ENCODE measurements around the gene SORCS2. TPM values are rescaled to one million over a fixed set of nuclear protein-coding genes. Genes with fewer than 3 reads are reported as not detected.

Gene SORCS2
- 0.16 and 0.18 TPM in 2 replicates for total RNA-seq

DNA sequence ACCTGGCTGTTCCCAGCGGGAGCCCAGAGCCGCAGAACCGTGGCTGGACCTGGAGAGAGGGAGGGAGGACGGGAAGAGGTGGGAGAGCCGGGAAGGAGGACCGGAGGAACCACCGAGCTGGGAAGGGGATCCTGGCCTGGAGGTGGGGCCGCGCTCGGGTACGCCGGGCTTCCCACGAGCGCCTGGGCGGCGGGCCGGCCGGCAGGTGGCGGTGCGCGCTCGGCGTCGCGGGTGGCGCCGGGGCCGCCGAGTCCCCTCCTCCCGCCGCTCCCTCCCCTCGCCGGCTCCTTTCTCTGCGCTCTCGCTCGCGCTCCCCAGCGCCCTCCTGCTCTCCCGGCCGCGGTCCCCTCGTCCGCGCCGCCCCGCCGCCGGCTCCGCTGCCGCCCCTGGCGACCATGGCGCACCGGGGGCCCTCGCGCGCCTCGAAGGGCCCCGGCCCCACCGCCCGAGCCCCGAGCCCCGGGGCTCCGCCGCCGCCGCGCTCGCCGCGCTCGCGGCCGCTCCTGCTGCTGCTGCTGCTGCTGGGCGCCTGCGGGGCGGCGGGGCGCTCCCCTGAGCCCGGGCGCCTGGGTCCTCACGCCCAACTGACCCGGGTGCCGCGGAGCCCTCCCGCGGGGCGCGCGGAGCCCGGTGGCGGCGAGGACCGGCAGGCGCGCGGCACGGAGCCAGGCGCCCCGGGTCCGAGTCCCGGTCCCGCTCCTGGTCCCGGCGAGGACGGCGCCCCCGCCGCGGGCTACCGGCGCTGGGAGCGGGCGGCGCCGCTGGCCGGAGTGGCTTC lies at the start of gene SORCS2:
TSS of gene SORCS2 (plus strand) at position 287 of the 778 bp plus-strand sequence.

GRCh38 chr4:7434766-7435150 lies 242.4 kb downstream of the SORCS2 start, which contains the start of gene PSAPL1:
PSAPL1 (minus strand) TSS chr4:7434930; CDS start chr4:7434879, 51 bp downstream.

Other genes starting within 250 kb of the SORCS2 start
- 9.9 and 11.0 TPM in 2 replicates for gene TADA2B, start 149.2 kb upstream of the SORCS2 start, total RNA-seq
- 44.6 and 45.1 TPM in 2 replicates for gene GRPEL1, start 124.5 kb upstream of the SORCS2 start, total RNA-seq
- under 0.01 and 0.65 TPM in 2 replicates for gene PSAPL1, start 242.4 kb downstream of the SORCS2 start, total RNA-seq